GM13976 (cell line): ENCODE measurements around the gene CRYGA.

Experiments used
- DNase-seq: peaks from one replicate; pipeline ENCODE4 v3.0.0; 2012; ENCODE audit warnings: low spot score
- CTCF ChIP-seq: IDR thresholded peaks from 2 replicates; pipeline ENCODE4 v1.5.1; 2012; ENCODE audit warnings: borderline replicate concordance, mild to moderate bottlenecking; ENCODE audit not compliant: insufficient read depth; ENCODE audit errors: extremely low read depth, missing control alignments, control extremely low read depth
- in situ Hi-C: fragments of 300-500 bp; cut with MboI; formaldehyde crosslinking; loops from one replicate; pipeline ENCODE4 v1.12.0; 2022; ENCODE audit warnings: low sequenced_read_pairs, mixed read lengths, inconsistent platforms; ENCODE audit not compliant: unreplicated experiment

The CRYGA gene

GRCh38 chr2:208192611-208193236 is 29.3 kb upstream of the CRYGA start:
- no peak for TF ChIP-seq CTCF
- no peak for DNase-seq
- in situ Hi-C loops: no loop called here

GRCh38 chr2:208189810-208190503 is 26.6 kb upstream of the CRYGA start, which contains the start of gene C2orf80:
C2orf80 (minus strand) TSS chr2:208190030; CDS start chr2:208186986, 3,044 bp downstream.
- TF ChIP-seq CTCF: no peak
- in situ Hi-C loops: no loop called here
- DNase-seq: no peak

- in situ Hi-C loops: no loop called here
- no peak for TF ChIP-seq CTCF
- no peak for DNase-seq
Observed at GRCh38 chr2:208189069-208189809, 25.9 kb upstream of the CRYGA start.

- in situ Hi-C loops: no loop called here
- DNase-seq: no peak
- no peak for TF ChIP-seq CTCF
Observed at GRCh38 chr2:208186893-208187292, 23.5 kb upstream of the CRYGA start.

- in situ Hi-C loops: no loop called here
- TF ChIP-seq CTCF: no peak
- no peak for DNase-seq
Observed at GRCh38 chr2:208186465-208186864, 23.1 kb upstream of the CRYGA start.

- TF ChIP-seq CTCF: no peak
- in situ Hi-C loops: no loop called here
- DNase-seq: no peak
Observed at GRCh38 chr2:208183972-208184705, 20.8 kb upstream of the CRYGA start.
